HS-27A (cell line): ENCODE measurements around the gene VAC14.
"Not testable (repeated sequence)": the region's sequence is repeated elsewhere in the genome, so short reads cannot be mapped to it uniquely, and the experiment has no call there.

Source experiments
- DNase-seq: peaks from one replicate; pipeline ENCODE4 v3.0.0-alpha.2; 2012; ENCODE audit warnings: low read depth, missing footprints

VAC14 gene

DNA sequence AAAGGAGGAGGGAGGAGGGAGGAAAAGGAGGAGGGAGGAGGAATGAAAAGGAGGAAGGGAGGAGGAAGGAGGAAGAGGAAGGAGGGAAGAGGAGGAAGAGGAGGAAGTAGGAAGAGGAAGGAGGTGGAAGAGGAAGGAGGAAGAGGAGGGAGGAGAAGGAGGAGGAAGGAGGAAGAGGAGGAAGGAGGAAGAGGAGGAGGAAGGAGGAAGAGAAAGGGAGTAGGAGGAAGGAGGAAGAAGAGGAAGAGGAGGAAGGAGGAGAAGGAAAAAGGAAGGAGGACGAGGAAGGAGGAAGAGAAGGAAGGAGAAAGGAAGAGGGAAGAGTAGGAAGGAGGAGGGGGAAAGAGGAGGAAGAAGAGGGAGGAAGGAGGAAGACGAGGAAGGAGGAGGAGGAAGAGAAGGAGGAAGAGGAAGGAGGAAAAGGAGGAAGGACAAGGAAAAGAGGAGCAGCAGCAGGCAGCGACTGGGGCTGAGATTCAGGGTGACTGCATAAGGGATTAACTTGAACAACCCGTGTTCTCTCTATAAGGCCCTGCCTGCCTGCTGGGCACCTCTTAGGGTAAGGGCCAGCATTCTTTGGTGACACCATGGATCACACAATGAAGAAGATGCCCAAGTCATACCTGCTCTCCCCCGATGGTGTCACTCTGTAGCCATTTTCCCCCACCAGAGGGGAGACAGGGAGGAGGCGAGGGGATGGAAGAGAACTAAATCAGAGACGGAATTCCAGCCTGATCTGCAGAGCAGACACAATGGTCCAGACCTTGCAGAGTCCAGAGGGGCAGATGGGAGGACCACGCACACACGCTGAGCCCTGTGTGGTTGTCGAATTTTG lies 156.0 kb downstream of the VAC14 start:
- DNase-seq = no peak

DNA sequence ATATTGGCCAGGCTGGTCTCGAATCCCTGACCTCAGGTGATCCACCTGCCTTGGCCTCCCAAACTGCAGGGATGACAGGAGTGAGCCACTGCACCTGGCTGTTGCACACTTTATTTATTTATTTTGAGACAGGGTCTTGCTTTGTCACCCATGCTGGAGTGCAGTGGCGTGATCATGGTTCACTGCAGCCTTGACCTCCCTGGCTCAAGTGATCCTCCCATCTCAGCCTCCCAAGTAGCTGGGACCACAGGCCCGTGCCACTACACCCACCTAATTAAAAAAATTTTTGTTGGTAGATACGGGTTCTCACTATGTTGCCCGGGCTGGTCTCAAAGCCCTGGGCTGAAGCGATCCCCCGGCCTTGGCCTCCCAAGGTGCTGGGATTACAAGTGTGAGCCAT lies 157.7 kb downstream of the VAC14 start:
- not testable (repeated sequence) for DNase-seq

DNA sequence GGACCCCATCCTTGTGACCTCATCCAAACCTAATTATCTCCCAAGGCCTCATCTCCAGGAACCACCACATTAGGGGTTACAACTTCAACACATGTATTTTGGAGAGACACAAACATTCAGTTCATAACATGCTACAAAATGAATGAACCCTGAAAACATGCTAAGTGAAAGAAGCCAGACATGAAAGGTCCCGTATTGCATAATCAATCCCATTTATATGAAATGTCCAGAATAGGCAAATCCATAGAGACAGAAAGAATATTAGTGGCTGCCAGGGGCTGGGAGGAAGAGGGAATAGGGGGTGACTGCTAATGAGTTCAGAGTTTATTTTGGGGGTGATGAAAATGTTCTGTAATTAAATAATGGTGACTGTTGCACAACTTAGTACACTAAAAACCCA lies 158.3 kb downstream of the VAC14 start:
- no peak for DNase-seq

DNA sequence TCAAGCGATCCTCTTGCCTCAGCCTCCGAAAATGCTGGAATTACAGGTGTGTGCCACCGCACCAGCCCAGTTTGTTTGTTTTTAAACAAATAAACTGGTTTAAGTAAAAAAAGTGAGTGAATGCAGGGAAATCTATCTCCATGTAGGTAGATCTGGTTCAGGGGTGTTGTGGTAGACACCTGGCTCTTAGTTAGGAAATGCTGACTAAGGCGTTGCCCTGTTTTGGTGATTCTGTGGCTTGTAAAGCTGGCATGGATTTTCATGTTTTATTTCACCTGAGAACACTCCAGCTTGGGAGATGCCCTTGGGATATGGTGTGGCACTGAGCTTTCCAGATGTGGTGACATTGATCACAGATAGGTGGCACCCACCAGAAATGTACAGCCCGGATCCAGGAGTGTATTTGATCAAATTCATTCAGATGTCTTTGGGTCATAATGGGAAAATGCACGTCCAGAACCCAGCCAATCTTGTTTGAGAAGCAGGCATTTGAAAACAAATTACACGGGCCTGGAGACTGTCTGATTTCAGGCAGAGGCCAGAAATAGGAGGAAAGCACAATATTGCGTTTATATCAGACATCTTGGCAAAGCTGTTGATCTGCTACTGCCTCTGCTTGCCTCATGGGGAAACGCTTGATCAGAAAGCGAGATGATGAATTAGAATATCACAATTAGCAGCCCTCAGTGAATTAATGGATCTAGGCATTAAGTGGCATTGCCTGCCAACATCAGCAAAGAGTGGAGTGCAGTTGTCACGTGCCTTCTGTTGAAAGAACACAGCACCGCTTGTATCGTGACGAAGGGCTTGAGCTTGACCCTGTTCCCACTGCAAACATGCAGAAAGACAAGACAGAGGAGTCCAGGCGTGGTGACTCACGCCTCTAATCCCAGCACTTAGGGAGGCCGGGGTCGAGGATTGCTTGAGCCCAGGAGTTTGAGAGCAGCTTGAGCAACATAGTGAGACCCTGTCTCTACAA lies 161.9 kb downstream of the VAC14 start:
- DNase-seq = no peak
